Mesendoderm (in vitro differentiated cells): ENCODE data around the gene FGGY.
"Not testable (repeated sequence)": the region's sequence is repeated elsewhere in the genome, so short reads cannot be mapped to it uniquely, and the experiment has no call there.

ENCODE experiments used
- DNase-seq: peaks from one replicate; pipeline ENCODE4 v3.0.0; 2013
- H2AK5ac ChIP-seq: 2 replicates; pipeline ENCODE4 v1.6.1; 2013; ENCODE audit warnings: low read length, inconsistent platforms
- H2BK120ac ChIP-seq: 2 replicates; pipeline ENCODE4 v1.6.1; 2013; ENCODE audit warnings: low read depth, mild to moderate bottlenecking, low read length, moderate library complexity, mixed read lengths
- H2BK15ac ChIP-seq: replicated peaks from 2 replicates; pipeline ENCODE4 v1.6.1; 2013; ENCODE audit warnings: low read depth, mild to moderate bottlenecking, moderate library complexity
- H2BK5ac ChIP-seq: 2 replicates; pipeline ENCODE4 v1.6.1; 2013; ENCODE audit warnings: low read length, inconsistent platforms
- H3K18ac ChIP-seq: 2 replicates; pipeline ENCODE4 v1.6.1; 2013; ENCODE audit warnings: mild to moderate bottlenecking, low read length, mixed read lengths
- H3K23ac ChIP-seq: one replicate; pipeline ENCODE4 v1.6.1; 2013; ENCODE audit warnings: low read length
- H3K27ac ChIP-seq: 2 replicates; pipeline ENCODE4 v1.5.1; 2013; ENCODE audit warnings: low read depth, mild to moderate bottlenecking, inconsistent platforms, low read length, moderate library complexity
- H3K27me3 ChIP-seq: 2 replicates; pipeline ENCODE4 v1.6.1; 2013; ENCODE audit warnings: low read length, control low read depth, mild to moderate bottlenecking, inconsistent platforms; ENCODE audit not compliant: insufficient read depth, poor library complexity
- H3K36me3 ChIP-seq: 2 replicates; pipeline ENCODE4 v1.6.1; 2013; ENCODE audit warnings: low read length, inconsistent platforms; ENCODE audit not compliant: control insufficient read depth, insufficient read depth
- H3K4ac ChIP-seq: one replicate; pipeline ENCODE4 v1.6.1; 2013; ENCODE audit warnings: low read depth, mild to moderate bottlenecking, low read length, moderate library complexity
- H3K4me1 ChIP-seq: 2 replicates; pipeline ENCODE4 v1.6.1; 2013; ENCODE audit warnings: low read depth, low read length, inconsistent platforms; ENCODE audit not compliant: control insufficient read depth
- H3K4me2 ChIP-seq: 2 replicates; pipeline ENCODE4 v1.6.1; 2013; ENCODE audit warnings: low read length
- H3K4me3 ChIP-seq: 2 replicates; pipeline ENCODE4 v1.5.1; 2013; ENCODE audit warnings: mild to moderate bottlenecking, low read length
- H3K56ac ChIP-seq: one replicate; pipeline ENCODE4 v1.6.1; 2013; ENCODE audit warnings: low read length
- H3K79me1 ChIP-seq: 2 replicates; pipeline ENCODE4 v1.6.1; 2013; ENCODE audit warnings: low read length, inconsistent platforms
- H3K79me2 ChIP-seq: 2 replicates; pipeline ENCODE4 v1.6.1; 2013; ENCODE audit warnings: mild to moderate bottlenecking, low read length; ENCODE audit not compliant: control insufficient read depth, insufficient read depth
- H3K9ac ChIP-seq: 2 replicates; pipeline ENCODE4 v1.6.1; 2013; ENCODE audit warnings: low read length, inconsistent platforms
- H4K5ac ChIP-seq: one replicate; pipeline ENCODE4 v1.6.1; 2013; ENCODE audit warnings: low read length
- H4K8ac ChIP-seq: one replicate; pipeline ENCODE4 v1.6.1; 2013; ENCODE audit warnings: low read depth, mild to moderate bottlenecking, control low read depth, low read length, moderate library complexity
- whole genome bisulfite sequencing: extraction: QIAGEN DNeasy Blood & Tissue Kit; methylation state at CpG from one replicate; pipeline ENCODE4 v1.1.7; 2013; ENCODE audit warnings: low lambda C conversion rate, missing lambda C conversion rate; ENCODE audit not compliant: insufficient coverage; ENCODE audit errors: extremely low coverage; 5-methylcytosine and 5-hydroxymethylcytosine counted together

The FGGY gene

GRCh38 chr1:59706303-59706599 is 409.4 kb downstream of the FGGY start:
- no peak for DNase-seq
- Histone ChIP-seq H3K4me3 (no peak overlapping the region), H4K8ac (no peak overlapping the region), H3K23ac (no peak overlapping the region), H3K4me1 (no peaks in the 10 kb centered on the region), H3K56ac (no peak overlapping the region), H3K4me2 (no peak overlapping the region), H3K4ac (no peak overlapping the region), H2BK15ac (no peak overlapping the region), H4K5ac (no peak overlapping the region), H3K18ac (no peak overlapping the region), H2BK5ac (no peak overlapping the region), H2BK120ac (no peak overlapping the region), H3K27ac (no peak overlapping the region), H3K79me2 (no peaks in the 10 kb centered on the region), H2AK5ac (no peak overlapping the region), H3K79me1 (no peaks in the 10 kb centered on the region), H3K36me3 (no peaks in the 10 kb centered on the region), H3K27me3 (no peaks in the 10 kb centered on the region), H3K9ac (no peak overlapping the region)

GRCh38 chr1:59707178-59707791 is 410.4 kb downstream of the FGGY start:
- no peak overlapping the region for H3K27ac ChIP-seq
- no peak for DNase-seq
- no peak overlapping the region for H2AK5ac ChIP-seq
- no peak overlapping the region for H4K5ac ChIP-seq
- H4K8ac ChIP-seq: no peak overlapping the region
- no peak overlapping the region for H2BK5ac ChIP-seq
- H3K56ac ChIP-seq: no peak overlapping the region
- H3K4ac ChIP-seq: no peak overlapping the region
- no peak overlapping the region for H3K18ac ChIP-seq
- no peak overlapping the region for H3K9ac ChIP-seq
- no peaks in the 10 kb centered on the region for H3K79me1 ChIP-seq
- H3K4me3 ChIP-seq: no peak overlapping the region
- no peaks in the 10 kb centered on the region for H3K4me1 ChIP-seq
- H3K36me3 ChIP-seq: no peaks in the 10 kb centered on the region
- no peak overlapping the region for H2BK120ac ChIP-seq
- no peak overlapping the region for H2BK15ac ChIP-seq
- no peak overlapping the region for H3K4me2 ChIP-seq
- no peaks in the 10 kb centered on the region for H3K27me3 ChIP-seq
- no peaks in the 10 kb centered on the region for H3K79me2 ChIP-seq
- H3K23ac ChIP-seq: no peak overlapping the region
- WGBS: no CpG with 5 or more reads among the region's 7 CpGs

GRCh38 chr1:59709333-59709732 is 412.4 kb downstream of the FGGY start:
- H3K4ac ChIP-seq: no peak overlapping the region
- H3K4me1 ChIP-seq: no peaks in the 10 kb centered on the region
- H3K27me3 ChIP-seq: no peaks in the 10 kb centered on the region
- no peak overlapping the region for H3K4me3 ChIP-seq
- H3K27ac ChIP-seq: no peak overlapping the region
- H3K23ac ChIP-seq: no peak overlapping the region
- H2BK120ac ChIP-seq: no peak overlapping the region
- no peaks in the 10 kb centered on the region for H3K79me1 ChIP-seq
- no peak overlapping the region for H2AK5ac ChIP-seq
- H4K5ac ChIP-seq: no peak overlapping the region
- H2BK5ac ChIP-seq: no peak overlapping the region
- no peaks in the 10 kb centered on the region for H3K36me3 ChIP-seq
- no peak overlapping the region for H4K8ac ChIP-seq
- no peak overlapping the region for H3K4me2 ChIP-seq
- no peak overlapping the region for H3K18ac ChIP-seq
- no CpG with 5 or more reads among the region's 3 CpGs for WGBS
- H2BK15ac ChIP-seq: no peak overlapping the region
- H3K9ac ChIP-seq: no peak overlapping the region
- no peak overlapping the region for H3K56ac ChIP-seq
- no peak for DNase-seq
- no peaks in the 10 kb centered on the region for H3K79me2 ChIP-seq

DNA sequence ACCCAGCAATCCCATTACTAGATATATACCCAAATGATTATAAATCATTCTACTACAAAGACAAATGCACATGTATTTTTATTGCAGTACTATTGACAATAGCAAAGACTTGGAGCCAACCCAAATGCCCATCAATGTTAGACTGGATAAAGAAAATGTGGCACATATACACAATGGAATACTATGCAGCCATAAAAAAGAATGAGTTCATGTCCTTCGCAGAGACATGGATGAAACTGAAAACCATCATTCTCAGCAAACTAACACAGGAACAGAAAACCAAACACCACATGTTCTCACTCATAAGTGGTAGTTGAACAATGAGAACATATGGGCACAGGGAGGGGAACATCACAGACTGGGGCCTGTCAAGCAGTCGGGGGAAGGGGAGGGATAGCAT is 414.0 kb downstream of the FGGY start:
- not testable (repeated sequence) for H2AK5ac ChIP-seq, H2BK120ac ChIP-seq, H3K4me3 ChIP-seq, H3K4ac ChIP-seq, H2BK15ac ChIP-seq, H3K27ac ChIP-seq, H3K36me3 ChIP-seq, DNase-seq, H3K79me1 ChIP-seq, H3K56ac ChIP-seq, H3K4me2 ChIP-seq, H3K9ac ChIP-seq, H2BK5ac ChIP-seq, H4K8ac ChIP-seq, H3K4me1 ChIP-seq, H3K18ac ChIP-seq, H4K5ac ChIP-seq, H3K79me2 ChIP-seq, H3K27me3 ChIP-seq, H3K23ac ChIP-seq
- no CpG with 5 or more reads among the region's 2 CpGs for WGBS

DNA sequence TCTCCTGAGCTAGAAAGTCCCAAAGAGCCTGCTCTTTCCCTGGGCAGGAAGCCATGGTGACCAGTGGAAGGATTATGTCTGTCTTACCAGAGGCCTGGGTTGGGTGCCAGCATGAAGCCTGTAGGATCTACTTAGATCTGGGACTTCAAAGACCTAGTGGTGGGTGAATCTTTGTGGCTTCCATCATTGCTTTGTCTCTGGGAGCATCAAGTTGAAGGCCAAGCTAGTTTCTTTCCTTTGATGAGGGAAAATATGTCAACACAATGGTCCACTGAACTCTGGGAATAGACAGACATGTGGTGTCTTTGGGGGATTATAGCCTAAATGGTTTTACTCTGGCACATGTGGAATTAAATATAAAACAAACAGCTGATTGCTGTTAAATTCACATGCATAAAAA is 417.3 kb downstream of the FGGY start:
- Histone ChIP-seq H3K56ac (no peak overlapping the region), H3K23ac (no peak overlapping the region), H3K36me3 (no peaks in the 10 kb centered on the region), H2BK15ac (no peak overlapping the region), H3K27me3 (no peaks in the 10 kb centered on the region), H3K9ac (no peak overlapping the region), H3K79me2 (no peaks in the 10 kb centered on the region), H3K79me1 (no peaks in the 10 kb centered on the region), H4K8ac (no peak overlapping the region), H3K4me1 (no peaks in the 10 kb centered on the region), H3K27ac (no peak overlapping the region), H4K5ac (no peak overlapping the region), H3K4me2 (no peak overlapping the region), H2AK5ac (no peak overlapping the region), H3K4me3 (no peak overlapping the region), H2BK5ac (no peak overlapping the region), H3K4ac (no peak overlapping the region), H3K18ac (no peak overlapping the region), H2BK120ac (no peak overlapping the region)
- DNase-seq: no peak

DNA sequence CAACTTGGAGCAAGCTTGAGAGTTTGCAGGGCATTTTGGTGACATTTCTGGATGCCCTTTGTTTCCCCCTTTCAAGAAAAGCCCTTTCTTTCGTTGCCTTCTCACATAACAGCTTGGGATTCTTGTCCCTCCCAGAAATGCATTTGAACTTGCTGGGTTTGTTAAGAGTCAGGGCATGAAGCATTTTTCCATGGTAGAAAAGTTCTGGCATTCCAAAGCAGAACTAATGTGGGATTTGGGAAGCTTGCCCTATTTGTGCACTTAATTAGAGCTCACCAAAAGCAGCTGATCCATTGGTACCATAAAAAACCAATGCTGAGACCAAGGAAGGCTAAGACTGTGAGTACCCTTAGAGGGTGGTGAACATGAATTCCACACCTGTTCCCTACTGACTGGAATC is 418.1 kb downstream of the FGGY start:
- H3K4me1 ChIP-seq: no peaks in the 10 kb centered on the region
- no peak overlapping the region for H3K4me3 ChIP-seq
- H2BK120ac ChIP-seq: no peak overlapping the region
- H3K18ac ChIP-seq: no peak overlapping the region
- no peak overlapping the region for H3K4ac ChIP-seq
- no peak overlapping the region for H4K8ac ChIP-seq
- H3K23ac ChIP-seq: no peak overlapping the region
- WGBS: no CpG with 5 or more reads among the region's 1 CpG
- no peaks in the 10 kb centered on the region for H3K79me2 ChIP-seq
- H3K27me3 ChIP-seq: no peaks in the 10 kb centered on the region
- H4K5ac ChIP-seq: no peak overlapping the region
- H2BK15ac ChIP-seq: no peak overlapping the region
- H3K56ac ChIP-seq: no peak overlapping the region
- H3K79me1 ChIP-seq: no peaks in the 10 kb centered on the region
- no peak overlapping the region for H2AK5ac ChIP-seq
- H3K9ac ChIP-seq: no peak overlapping the region
- no peaks in the 10 kb centered on the region for H3K36me3 ChIP-seq
- no peak for DNase-seq
- H3K27ac ChIP-seq: no peak overlapping the region
- H2BK5ac ChIP-seq: no peak overlapping the region
- H3K4me2 ChIP-seq: no peak overlapping the region
